HG02943 (cell line): ENCODE results near the gene LHCGR.
"Not testable (repeated sequence)": the region's sequence is repeated elsewhere in the genome, so short reads cannot be mapped to it uniquely, and the experiment has no call there.

ENCODE experiments used
- ATAC-seq: cut with Tn5 transposase; IDR thresholded peaks from one replicate; pipeline ENCODE4 v1.9.1; 2021; ENCODE audit warnings: mild to moderate bottlenecking, low read depth, moderate library complexity; ENCODE audit not compliant: unreplicated experiment

The LHCGR gene

DNA sequence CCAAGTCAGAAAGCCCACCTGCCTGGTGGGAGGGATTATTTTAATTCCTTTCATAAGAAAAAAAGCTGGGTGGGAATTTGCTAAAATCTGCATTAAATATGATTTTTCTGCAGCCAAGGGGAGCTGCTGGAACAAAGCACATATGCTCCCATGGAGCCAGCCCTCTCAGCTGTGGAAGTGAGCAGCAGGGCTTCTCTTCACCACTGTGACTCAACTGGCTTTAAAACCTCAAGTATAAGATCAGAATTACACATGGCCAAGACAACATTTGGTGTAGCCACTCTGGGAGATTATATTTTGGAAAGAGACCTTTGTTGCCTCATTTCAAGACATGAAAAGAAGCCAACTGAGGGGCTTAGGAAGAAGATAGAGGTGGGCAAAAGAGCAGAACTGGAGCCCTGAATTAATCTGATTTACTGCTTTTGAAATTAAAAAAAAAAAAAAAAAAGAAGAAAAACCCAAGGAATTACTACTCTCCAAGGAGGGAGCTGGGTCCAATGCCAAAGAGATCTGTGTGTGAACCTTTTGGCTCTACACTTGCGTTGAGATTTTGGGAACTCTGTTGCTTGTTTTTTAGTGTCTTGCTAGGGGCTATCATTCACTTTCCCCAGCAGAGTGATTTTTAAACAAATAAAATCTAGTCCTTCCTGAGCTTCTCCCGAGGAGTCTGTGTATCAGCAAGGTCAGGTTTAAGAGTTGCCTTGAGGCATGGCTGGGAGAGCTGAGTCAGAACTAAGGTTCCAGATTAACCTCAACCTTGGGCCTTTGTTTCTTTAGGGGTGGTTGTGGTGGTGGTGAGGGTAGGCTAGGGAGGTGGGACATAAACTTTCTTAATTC, 6.0 kb downstream of the LHCGR start:
- peak; percentile 50 for ATAC-seq

DNA sequence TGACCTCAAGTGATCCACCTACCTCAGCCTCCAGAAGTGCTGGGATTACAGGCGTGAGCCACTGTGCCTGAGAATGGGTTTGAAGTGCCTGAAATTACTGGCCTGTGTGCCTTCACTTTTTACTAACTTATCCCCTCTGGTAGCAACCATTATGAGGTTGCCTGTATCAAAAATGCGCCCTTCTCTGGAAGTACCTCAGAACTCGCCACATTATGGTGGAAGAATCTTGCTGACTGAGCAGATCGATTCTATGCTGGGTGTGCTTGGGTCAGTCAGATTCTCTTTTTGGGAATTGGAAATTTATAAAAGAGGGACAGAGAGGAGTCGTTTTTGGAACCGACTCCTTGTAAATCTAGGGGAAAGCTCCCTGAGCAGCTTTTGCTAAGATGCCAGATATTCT, 8.2 kb downstream of the LHCGR start:
- no peak for ATAC-seq

DNA sequence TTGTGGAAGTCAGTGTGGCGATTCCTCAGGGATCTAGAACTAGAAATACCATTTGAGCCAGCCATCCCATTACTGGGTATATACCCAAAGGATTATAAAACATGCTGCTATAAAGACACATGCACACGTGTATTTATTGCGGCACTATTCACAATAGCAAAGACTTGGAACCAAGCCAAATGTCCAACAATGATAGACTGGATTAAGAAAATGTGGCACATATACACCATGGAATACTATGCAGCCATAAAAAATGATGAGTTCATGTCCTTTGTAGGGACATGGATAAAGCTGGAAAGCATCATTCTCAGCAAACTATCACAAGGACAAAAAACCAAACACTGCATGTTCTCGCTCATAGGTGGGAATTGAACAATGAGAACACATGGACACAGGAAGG, 16.3 kb downstream of the LHCGR start:
- ATAC-seq = not testable (repeated sequence)

DNA sequence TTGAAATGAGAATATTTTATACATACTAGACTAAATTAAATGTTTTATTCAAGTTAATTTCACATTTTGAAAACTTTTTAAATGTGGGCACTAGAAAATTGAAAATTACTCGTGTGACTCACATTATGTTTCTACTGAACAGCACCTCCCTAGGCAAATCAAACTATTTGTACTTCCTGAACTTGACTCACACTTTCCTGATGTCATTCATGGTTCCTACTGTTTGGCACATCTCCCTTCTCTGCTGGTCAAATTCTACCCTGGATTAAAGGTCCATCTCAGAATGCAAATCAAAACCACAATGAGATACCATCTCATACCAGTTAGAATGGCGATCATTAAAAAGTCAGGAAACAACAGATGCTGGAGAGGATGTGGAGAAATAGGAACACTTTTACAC, 16.7 kb downstream of the LHCGR start:
- no peak for ATAC-seq

DNA sequence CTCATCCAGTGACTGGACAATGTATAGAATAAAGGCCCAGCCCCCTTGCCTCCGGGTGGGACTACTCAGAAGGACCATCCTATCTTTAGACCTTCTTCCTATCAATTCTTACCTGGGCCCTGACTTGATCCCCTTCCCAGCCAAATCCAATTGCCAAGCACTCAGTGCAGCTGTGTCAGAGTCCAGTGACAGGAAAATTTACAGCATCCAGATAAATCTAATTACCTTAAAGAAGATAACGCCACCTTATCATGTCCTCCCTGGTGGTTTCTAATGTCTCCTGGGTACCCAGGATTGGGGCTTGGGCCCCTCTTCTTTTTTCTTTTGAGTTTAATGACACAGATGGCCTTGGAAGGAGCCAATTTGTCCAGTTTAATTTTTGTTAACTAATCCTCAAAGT, 19.3 kb downstream of the LHCGR start:
- no peak for ATAC-seq

DNA sequence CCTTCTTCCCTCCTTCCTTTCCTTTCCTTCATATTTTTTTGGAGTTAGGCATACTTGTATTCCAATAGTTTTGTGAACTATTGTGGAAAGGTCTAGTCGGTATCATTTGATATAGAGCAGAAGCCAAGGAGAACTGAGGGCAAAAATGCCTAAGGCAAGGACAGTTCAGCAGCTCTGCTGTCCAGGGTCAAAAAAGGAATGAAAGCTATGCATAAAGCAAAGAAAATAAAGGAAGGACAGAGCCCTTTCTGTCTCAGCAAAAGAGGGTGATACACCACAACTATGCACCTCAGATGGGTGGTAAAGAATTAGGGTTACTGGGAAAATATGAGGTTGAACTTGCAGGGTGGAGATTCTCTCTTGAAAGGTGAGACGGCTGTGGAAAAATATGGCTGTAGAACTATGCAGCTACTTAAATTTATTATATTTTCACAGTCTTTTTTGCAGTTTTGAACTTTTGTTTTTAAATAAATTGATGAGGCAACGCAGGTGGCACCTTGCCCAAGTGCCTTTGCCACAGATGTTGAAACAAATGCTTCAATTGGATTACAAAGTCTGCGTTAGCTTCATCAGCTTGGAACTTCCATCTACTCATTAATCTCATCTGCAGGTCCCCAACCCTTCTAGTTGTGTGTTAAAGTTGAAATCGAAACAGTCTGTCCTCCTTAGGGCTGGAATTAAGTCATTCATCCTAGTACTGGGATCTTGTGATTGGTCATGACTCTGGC, 20.8 kb downstream of the LHCGR start:
- no peak for ATAC-seq

DNA sequence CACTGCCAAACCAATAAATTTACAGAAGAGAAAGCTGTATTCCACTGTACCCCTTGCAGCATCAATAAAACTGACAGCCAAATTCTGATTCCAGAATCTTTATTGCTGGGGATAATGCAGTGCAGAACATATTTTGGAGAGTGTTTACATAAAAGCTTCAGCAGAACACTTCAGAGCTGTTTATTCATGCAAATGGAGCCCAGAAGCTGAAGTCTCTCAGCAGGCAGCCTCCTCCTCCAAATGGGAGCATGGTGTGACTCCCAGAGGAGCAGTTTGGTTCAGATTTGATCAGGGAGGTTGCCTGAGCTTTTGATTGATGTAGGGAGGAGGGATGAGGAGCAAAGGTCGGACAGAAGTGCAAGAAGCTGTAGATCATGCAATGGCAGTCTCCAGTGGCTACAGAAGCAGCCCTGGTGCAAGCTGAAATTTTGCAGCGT, 22.4 kb downstream of the LHCGR start:
- no peak for ATAC-seq

DNA sequence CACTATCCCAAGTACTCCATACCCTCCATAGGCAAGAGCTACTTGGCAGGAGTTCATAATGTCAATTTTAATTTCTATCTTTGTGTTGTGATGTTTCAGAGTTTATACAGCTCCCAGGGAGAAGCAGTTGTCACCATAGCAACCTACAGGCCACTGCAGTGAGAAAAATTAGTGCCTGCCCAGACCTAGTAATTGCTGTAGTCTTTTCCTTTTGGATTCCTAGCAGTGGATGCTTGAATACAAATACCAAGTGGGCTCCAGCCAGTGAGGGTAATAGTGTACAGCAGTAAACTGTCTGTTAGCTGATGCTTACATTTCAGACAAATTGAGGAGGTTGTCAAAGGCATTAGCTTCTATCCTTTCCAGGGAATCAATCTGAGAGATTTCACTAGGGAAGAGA, 26.7 kb downstream of the LHCGR start:
- no peak for ATAC-seq

DNA sequence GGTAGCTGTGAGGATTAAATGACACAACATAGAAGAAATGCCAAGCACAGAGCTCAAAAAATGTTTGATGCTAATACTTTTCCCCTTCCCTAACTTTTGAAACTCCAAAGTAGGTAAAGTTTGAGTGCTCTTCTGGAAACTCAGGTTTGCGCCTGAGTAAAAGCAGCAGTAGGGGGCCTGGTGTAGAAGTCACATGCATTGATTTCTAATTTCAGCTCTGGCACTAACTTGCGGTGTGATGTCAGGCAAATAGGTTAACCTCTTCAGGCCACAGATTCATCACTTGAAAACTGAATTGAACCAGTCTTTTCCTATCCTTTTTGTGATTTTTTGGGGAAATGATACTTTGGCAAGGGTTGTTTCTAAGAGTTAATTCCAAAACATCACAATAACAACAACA, 27.2 kb downstream of the LHCGR start:
- no peak for ATAC-seq

DNA sequence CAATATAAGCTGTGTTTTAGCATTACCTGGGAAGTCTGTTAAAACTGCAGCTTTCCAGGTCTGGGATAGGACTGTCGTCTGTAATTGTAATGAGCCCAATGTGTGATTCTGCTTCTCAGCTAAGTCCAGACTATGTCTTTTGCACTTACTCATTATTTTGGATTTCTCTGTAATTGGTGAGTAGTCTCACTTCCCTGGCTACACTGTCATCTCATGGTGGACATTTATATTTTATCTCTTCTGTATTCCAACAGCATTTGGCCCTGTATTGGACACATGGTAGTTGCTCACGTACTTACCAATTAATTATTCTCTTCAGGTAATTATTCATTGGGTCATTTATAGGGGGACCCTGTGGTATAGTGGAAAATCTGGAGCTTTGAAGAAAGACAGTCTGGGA, 28.0 kb downstream of the LHCGR start:
- no peak for ATAC-seq

DNA sequence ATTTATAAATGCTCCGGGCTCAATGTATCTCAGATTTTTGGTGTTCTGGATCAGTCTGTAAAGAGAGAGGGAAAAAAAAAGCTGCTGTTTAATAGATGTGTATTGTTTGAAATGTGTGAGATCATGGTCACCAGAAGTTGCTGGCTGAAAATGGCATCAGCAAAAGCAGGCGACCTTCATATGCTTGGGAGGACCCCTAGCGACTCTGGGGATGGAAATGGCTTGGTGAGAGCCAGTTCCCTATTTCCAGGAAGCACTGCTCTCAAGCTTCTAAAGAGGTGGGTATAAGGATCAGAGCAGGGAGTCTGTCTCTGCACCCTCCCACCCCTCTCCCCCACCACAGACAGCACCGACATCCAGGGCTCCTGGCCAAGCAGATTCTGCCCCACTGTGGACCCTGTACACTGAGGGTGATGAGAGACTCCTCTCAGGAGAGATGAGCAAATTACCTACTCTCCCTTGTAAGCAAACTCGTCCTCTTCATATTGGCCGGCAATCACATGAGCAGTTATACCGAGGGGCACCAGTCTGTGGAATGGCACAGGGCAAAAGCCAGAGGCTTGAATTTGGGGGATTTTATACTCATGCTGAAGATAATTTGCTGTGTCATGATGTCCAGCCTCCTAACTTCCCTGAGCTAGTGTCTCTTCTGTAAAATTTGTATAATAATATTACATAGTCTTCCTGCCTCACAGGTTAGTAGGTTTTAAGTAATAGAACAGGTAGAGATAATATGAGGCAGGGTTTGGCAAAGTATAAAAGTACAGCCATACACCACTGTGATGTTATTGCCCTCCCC, 29.6 kb downstream of the LHCGR start:
- no peak for ATAC-seq

DNA sequence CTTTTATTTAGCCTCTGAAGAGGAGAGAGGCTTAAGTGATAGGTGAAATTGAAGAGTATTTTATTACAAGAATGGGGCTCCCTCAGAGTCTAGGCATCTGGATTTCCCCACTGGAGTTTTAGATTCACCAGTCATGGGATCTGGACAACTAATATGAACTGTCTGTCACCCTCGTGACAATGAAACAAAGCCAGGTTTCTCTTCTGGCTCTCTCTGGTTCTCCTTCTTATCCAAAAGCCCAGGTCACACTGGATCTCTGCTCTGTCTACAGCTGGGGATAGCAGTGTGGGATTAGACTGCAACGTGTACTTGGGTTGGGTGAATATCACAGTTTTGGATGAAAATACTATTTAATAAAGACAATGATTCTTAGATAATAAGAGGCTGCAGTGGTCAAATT, 31.2 kb downstream of the LHCGR start:
- no peak for ATAC-seq

DNA sequence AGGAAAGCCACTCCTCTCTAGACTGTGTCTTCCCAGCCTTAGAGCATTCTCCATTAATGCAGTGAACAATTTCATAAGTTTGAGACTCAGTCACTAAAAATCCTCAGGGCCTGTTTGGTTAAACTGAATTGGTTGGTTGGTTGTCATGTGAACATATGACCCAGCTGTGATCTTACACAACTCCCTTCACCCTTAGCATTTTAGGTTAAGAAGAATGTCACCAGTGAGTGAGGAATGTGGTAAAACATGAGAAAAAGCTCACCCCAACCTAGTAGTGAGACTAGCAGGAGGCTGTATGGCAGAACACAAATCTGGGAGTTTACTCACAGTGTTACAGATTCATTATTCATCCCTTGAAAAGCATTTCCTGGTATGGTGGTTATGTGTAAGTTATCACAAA, 32.4 kb downstream of the LHCGR start:
- no peak for ATAC-seq

DNA sequence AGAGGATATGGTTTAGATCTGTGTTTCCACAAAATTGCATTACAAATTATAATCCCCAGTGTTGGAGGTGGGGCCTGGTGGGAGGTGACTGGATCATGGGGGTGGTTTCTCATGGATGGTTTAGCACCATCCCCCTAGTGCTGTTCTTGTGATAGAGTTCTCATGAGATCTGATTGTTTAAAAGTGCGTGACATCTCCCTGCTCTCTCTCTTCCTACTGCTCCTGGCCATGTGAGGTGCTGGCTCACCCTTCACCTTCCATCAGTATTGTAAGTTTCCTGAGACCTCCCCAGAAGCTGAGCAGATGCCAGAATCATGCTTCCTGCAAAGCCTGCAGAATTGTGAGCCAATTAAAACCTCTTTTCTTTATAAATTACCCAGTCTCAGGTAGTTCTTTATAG, 33.1 kb downstream of the LHCGR start:
- ATAC-seq = no peak

DNA sequence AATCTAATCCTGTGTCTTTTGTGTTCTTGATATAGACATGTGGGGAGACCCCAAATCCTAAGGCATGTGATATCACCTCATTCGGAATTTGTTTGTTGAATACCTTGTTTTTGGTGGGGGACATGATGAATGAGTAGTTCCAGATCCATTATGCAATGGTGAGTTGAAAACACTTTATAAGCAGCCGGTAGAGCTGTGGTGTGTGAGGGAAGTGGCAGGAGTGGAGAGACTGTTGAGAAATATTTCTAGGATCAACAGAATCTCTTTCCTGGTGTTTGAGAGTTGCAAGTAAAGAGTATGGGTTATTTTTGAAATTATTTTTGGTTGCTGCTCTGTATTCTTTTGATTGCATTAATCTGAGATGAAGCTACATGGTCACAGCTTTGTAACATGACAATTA, 34.4 kb downstream of the LHCGR start:
- ATAC-seq = no peak

DNA sequence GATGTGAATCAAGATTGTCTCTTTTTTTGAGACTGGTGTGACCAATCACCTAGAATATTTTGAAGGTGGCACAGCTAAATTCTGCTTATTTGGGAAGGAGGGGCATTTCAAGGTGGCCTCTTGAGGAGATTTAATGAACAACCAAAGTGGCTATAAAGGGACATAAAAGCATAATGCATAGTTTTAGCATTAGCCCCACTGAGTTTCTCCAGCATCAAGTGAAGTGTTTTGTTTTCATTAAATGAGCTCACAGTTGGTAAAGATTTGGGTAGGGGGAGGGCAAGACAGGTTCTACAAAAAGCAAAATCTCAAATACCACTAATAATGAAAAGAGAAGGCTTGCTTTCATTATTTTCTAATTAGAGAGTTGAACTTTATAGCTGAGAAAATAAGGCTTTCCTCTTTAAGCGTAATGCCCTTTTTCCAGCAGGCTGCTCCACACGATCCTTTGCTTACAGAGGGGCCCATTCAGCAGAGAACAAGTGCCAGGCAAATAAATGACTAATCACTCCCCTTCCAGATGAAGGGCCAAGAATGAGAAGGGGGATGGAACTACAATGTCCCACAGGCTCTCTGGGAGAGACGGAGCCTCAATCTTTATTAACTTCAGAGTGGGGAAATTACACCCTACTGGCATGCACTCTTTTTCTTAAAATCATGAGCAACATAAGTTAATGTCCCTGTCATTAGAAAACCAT, 35.9 kb downstream of the LHCGR start:
- no peak for ATAC-seq

DNA sequence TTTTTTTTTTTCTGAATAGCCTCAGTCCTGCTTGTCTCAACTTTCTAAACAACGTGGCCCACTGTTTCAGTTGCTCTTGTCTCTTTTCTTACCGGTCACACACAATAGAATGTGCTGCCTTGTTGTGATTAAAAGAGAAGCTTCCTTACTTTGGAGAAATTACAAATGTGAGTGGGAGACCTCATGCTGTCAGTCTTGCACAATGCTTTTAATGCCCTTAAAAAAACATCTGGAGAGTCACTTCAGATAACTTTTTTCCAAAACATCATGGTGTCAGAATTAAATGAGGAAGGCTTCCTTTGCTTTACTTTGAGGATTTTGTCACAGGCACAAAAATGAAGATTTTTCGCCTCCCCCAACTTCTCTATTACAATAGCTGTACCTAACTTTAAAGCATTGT, 37.7 kb downstream of the LHCGR start:
- no peak for ATAC-seq

DNA sequence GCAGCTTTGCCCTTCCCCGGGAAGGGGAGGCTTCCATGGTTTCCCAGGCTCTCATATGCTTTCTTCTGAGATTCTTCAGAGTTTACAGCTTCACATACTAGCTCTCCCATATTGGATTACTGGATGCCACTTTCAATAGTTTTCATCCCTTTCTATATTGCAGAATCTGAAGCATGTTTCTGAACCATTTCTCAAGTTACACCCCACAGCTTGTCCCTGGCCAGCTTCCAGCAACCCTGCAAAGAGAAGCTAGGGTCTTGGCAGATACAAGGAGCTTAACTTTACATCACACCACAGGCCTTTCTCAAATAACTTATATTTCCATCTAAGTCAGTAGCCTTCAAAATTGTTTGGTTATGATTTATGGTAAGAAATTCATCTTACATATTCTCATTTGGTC, 39.6 kb downstream of the LHCGR start:
- no peak for ATAC-seq

DNA sequence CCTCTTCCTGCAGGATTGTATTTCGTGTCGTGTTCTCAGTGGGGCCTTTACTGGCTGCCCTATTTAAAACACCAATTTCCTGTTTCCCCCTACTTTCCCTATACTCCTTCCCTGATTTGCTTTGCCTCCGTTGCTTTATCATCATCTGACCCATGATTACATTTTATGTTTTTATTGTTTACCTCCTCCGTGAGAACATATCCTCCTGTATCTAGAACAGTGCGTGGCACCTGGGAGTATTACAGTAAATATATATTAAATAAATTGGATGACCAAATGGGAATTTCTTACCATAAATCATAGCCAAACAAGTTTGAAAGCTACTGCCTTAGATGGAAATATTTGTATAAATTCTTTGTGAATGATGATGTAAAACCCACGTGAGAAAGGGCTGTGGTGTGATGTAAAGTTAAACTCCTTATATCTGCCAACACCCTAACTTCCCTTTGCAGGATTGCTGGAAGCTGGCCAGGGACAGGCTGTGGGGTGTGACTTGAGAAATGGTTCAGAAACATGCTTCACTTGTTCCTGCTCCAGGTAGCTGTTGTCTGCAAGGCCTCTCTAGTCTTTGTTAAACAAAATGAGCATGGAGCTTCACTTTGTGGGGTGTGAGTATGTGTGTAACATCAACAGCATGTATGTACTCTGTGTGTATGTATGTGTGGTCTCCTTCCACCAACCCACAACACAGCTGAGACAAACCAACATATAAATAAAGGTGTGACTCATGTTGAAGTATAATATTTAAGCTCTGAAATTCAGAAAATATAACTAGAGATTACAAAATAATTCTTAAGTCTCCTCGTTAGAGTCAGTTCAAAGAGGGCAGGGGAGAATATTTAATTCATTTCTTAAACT, 40.3 kb downstream of the LHCGR start:
- no peak for ATAC-seq

DNA sequence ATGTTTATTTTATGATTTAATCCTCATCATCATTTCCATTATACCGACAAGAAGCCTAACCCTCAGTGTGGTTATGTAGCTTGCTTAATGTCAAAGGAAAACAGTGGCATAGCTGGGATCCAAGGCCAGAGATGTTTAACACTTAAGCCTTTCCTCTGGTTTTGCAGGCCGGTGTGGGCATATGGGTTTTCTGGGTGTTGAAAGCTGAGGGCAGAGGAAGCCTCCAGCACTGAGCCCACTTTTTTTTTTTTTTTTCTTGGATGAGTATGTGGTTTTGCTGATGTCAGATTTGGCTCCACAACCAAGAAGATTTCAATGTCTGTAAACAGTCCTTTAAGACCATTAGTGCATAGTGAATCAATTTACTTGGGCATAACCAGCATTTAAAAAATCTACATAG, 41.3 kb downstream of the LHCGR start:
- no peak for ATAC-seq
